Loucy (cell line): Measurements from ENCODE around the gene P3H1.

Experiments
- H2AFZ ChIP-seq: fragments of 200-600 bp; sonication (generic); 2 replicates; pipeline ENCODE4 v1.6.0; 2016; ENCODE audit warnings: antibody characterized with exemption, mild to moderate bottlenecking, low read length, moderate library complexity
- H3F3A ChIP-seq: fragments of 200-600 bp; 2 replicates; pipeline ENCODE4 v1.6.0; 2016; ENCODE audit warnings: antibody characterized with exemption, low read depth, mild to moderate bottlenecking
- H3K27me3 ChIP-seq: fragments of 200-600 bp; sonication (generic); 2 replicates; pipeline ENCODE4 v1.6.1; 2014; ENCODE audit warnings: low read length, mild to moderate bottlenecking; ENCODE audit not compliant: insufficient read depth, poor library complexity, severe bottlenecking
- H3K36me3 ChIP-seq: fragments of 200-600 bp; sonication (generic); 2 replicates; pipeline ENCODE4 v1.6.1; 2016; ENCODE audit warnings: low read length; ENCODE audit not compliant: insufficient read depth
- H3K4me1 ChIP-seq: fragments of 200-600 bp; sonication (generic); 2 replicates; pipeline ENCODE4 v1.5.1; 2014; ENCODE audit warnings: low read length, mild to moderate bottlenecking; ENCODE audit not compliant: insufficient read depth, poor library complexity, severe bottlenecking
- H3K4me2 ChIP-seq: fragments of 200-600 bp; sonication (generic); 2 replicates; pipeline ENCODE4 v1.6.0; 2014; ENCODE audit warnings: antibody characterized with exemption, low read length, low read depth, mild to moderate bottlenecking; ENCODE audit not compliant: poor library complexity, severe bottlenecking
- H3K4me3 ChIP-seq: fragments of 200-600 bp; sonication (generic); 2 replicates; pipeline ENCODE4 v1.5.1; 2014; ENCODE audit warnings: low read length, mild to moderate bottlenecking, mixed read lengths; ENCODE audit not compliant: poor library complexity, severe bottlenecking
- H3K79me2 ChIP-seq: fragments of 200-600 bp; sonication (generic); 2 replicates; pipeline ENCODE4 v1.6.1; 2014; ENCODE audit warnings: low read length; ENCODE audit not compliant: insufficient read depth
- H3K9ac ChIP-seq: fragments of 200-600 bp; sonication (generic); 2 replicates; pipeline ENCODE4 v1.6.0; 2014; ENCODE audit warnings: mild to moderate bottlenecking, low read depth, low read length, moderate library complexity; ENCODE audit not compliant: poor library complexity, severe bottlenecking
- H3K9me2 ChIP-seq: fragments of 200-600 bp; sonication (generic); replicated peaks from 2 replicates; pipeline ENCODE4 v1.6.1; 2016; ENCODE audit warnings: low read depth, low read length, mixed read lengths
- H3K9me3 ChIP-seq: fragments of 200-600 bp; sonication (generic); 2 replicates; pipeline ENCODE4 v1.6.1; 2014; ENCODE audit warnings: mild to moderate bottlenecking, antibody characterized with exemption, low read length, low read depth; ENCODE audit not compliant: insufficient read depth
- H4K20me1 ChIP-seq: fragments of 200-600 bp; sonication (generic); 2 replicates; pipeline ENCODE4 v1.6.0; 2014; ENCODE audit warnings: antibody characterized with exemption, low read length, mild to moderate bottlenecking; ENCODE audit not compliant: insufficient read depth, poor library complexity, severe bottlenecking
- CTCF ChIP-seq: fragments of 200-600 bp; sonication (generic); conservative IDR thresholded peaks from 2 replicates; pipeline ENCODE4 v1.5.1; 2014; ENCODE audit warnings: mild to moderate bottlenecking, antibody characterized with exemption, low read length
- EZH2phosphoT487 ChIP-seq: fragments of 200-600 bp; IDR thresholded peaks from 2 replicates; pipeline ENCODE4 v1.6.1; 2018; ENCODE audit warnings: antibody characterized with exemption, mild to moderate bottlenecking, moderate library complexity, borderline replicate concordance

The P3H1 gene

GRCh38 chr1:42784946-42785693 lies 18.3 kb upstream of the P3H1 start, which contains the start of gene TMEM269:
TSS of gene TMEM269 (plus strand) at chr1:42784991. CDS start at chr1:42789894, 4,903 bp downstream.
- Histone ChIP-seq H3K27me3 (no peaks in the 10 kb centered on the region), H3K36me3 (no peaks in the 10 kb centered on the region), H3K4me1 (no peaks in the 10 kb centered on the region), H2AFZ (no peak within 1 kb of the TSS), H3K9me3 (no peaks in the 10 kb centered on the region), H3F3A (no peaks in the 10 kb centered on the region), H3K4me2 (no peak within 1 kb of the TSS), H3K9ac (no peak within 1 kb of the TSS), H3K4me3 (no peak within 1 kb of the TSS), H3K9me2 (no peaks in the 10 kb centered on the region), H4K20me1 (no peaks in the 10 kb centered on the region), H3K79me2 (no peaks in the 10 kb centered on the region)
- TF ChIP-seq EZH2phosphoT487, result no peak
- no peak for TF ChIP-seq CTCF

- no peak overlapping the region for H3K4me3 ChIP-seq
- no peaks in the 10 kb centered on the region for H3K36me3 ChIP-seq
- H3K4me1 ChIP-seq, result no peaks in the 10 kb centered on the region
- H3K27me3 ChIP-seq, result no peaks in the 10 kb centered on the region
- H3K4me2 ChIP-seq, result no peak overlapping the region
- TF ChIP-seq EZH2phosphoT487 (no peak), CTCF (no peak)
- no peaks in the 10 kb centered on the region for H3K79me2 ChIP-seq
- no peaks in the 10 kb centered on the region for H3F3A ChIP-seq
- H2AFZ ChIP-seq, result no peak overlapping the region
- H4K20me1 ChIP-seq, result no peaks in the 10 kb centered on the region
- H3K9me2 ChIP-seq, result no peaks in the 10 kb centered on the region
- no peaks in the 10 kb centered on the region for H3K9me3 ChIP-seq
- H3K9ac ChIP-seq, result no peak overlapping the region
These were observed 17.7 kb upstream of the P3H1 start for GRCh38 chr1:42784547-42784945.

GRCh38 chr1:42783092-42783491 lies 16.3 kb upstream of the P3H1 start:
- no peak overlapping the region for H3K9ac ChIP-seq
- H3K79me2 ChIP-seq, result peaks cover 4% of the 10 kb centered on the region; the same call in 1 of the 2 replicates
- no peak overlapping the region for H2AFZ ChIP-seq
- no peak overlapping the region for H3K4me3 ChIP-seq
- H3K9me2 ChIP-seq, result no peaks in the 10 kb centered on the region
- no peaks in the 10 kb centered on the region for H4K20me1 ChIP-seq
- no peak overlapping the region for H3K4me2 ChIP-seq
- H3K4me1 ChIP-seq, result no peaks in the 10 kb centered on the region
- no peaks in the 10 kb centered on the region for H3K36me3 ChIP-seq
- H3K27me3 ChIP-seq, result no peaks in the 10 kb centered on the region
- TF ChIP-seq EZH2phosphoT487 (no peak), CTCF (no peak)
- no peaks in the 10 kb centered on the region for H3F3A ChIP-seq
- H3K9me3 ChIP-seq, result no peaks in the 10 kb centered on the region
